Left renal cortex interstitium (tissue), 4 donors: ENCODE results near the gene CLCN5. TPM values are rescaled to one million over a fixed set of nuclear protein-coding genes. Genes with fewer than 3 reads are reported as not detected.

Experiments
- DNase-seq, 4 donors: peaks; one replicate each; pipeline ENCODE4 v3.0.0-alpha.2; 2013; ENCODE audit warnings: low read depth in 4 of 4, low spot score in 2 of 4, missing footprints in 1 of 4
- polyA plus RNA-seq, 4 donors: library from polyadenylated mRNA; unstranded; fragments of 120-200 nt; gene quantifications; one replicate each; pipeline ENCODE4 v1.2.1, GENCODE V29; 2013; ENCODE audit not compliant: insufficient read length in 4 of 4

The CLCN5 gene
- polyA plus RNA-seq, 4 donors, result 68.5 to 99.3 (median 80.5) TPM

- no peak for DNase-seq
Measured at GRCh38 chrX:50072110-50072509, 149.7 kb downstream of the CLCN5 start.

DNA sequence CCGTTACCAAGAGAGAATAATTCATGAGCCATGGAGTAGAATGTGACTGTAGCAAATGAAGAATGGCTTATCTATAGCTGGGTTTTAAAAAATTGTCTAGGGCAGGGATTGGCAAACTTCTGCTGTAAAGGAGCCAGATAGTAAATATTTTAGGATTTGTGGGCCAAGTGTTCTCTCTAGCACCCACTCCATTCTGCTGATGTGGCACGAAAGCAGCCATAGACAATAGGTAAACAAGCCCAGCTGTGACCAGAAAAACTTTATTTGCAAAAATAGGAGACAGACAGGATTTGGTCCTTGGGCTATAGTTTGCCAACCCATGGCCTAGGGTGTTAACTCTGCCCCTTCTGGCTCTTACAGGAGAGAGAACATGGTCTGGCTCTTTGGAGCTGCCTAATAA lies 151.2 kb downstream of the CLCN5 start:
- no peak for DNase-seq

DNA sequence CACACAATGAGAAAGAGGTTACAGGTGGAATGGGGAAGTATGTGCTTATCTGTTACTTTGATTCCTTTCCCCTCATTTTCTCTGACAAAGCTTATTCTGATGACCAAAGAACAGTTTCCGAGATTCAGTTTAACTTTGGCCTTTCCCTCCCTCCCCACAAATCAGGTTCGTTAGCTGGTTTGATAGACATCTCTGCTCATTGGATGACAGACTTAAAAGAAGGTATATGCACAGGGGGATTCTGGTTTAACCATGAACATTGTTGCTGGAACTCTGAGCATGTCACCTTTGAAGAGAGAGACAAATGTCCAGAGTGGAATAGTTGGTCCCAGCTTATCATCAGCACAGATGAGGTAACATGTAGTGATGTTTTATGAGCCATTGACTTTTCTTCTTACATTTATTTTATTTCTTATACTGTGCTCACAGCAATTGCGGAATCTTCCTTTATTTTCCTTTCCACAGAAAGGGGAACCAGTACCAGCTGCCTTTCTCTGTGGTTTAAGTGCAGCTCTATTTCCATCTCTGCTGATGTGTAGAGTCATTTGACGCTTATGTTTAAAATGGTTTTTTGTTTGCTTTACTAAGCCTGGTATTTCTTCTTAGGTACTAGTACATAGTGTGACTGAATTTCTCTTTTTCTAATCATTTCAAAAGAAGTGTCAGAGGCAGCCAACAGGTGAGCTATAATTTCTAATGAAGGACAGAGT lies 153.4 kb downstream of the CLCN5 start:
- DNase-seq, result no peak

GRCh38 chrX:50081282-50081889 lies 159.0 kb downstream of the CLCN5 start:
- no peak for DNase-seq

GRCh38 chrX:50082741-50083140 lies 160.3 kb downstream of the CLCN5 start:
- DNase-seq, result no peak

GRCh38 chrX:50088645-50089044 lies 166.2 kb downstream of the CLCN5 start:
- no peak for DNase-seq

DNA sequence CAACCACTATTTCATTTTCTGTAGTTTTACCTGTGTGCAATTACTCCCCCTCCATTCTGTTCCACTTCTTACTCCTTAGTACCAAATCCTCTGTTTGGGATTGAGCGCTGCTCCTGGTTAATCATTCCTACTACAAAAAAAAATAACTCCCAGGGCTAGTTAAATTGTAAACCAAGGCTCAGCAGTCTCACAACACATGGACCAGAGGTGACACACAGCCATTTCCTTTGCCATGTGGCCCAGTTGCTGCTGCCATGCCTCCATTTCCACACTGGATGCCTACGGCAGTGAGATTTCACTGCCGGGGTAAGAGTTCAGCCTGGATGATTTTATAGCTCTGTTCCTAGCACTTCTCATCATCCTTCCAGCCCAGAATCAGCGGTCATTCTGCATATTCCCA lies 171.2 kb downstream of the CLCN5 start:
- no peak for DNase-seq

- no peak for DNase-seq
Measured at GRCh38 chrX:50097071-50097470, 174.7 kb downstream of the CLCN5 start.

DNA sequence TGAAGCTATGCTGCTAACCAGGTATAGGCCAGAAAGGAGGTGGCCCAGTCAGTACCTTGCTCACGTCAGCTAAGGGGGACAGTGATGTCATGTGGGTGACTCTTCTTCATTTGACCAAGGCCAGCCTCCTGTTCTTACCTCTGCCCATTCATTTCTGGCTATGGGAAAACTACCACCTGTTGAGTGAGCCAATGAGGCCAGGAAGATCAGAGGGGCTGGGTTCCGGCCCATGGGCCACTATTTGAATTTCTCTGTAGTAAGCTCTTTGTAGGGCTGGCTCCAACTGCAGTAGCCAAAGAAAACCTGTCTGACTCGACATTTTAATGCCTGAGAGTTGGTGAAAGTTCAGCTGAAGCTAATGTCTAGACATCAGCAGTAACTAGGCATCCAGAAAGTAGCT lies 175.8 kb downstream of the CLCN5 start:
- no peak for DNase-seq

- no peak for DNase-seq
Measured at GRCh38 chrX:50098749-50099148, 176.4 kb downstream of the CLCN5 start.

DNA sequence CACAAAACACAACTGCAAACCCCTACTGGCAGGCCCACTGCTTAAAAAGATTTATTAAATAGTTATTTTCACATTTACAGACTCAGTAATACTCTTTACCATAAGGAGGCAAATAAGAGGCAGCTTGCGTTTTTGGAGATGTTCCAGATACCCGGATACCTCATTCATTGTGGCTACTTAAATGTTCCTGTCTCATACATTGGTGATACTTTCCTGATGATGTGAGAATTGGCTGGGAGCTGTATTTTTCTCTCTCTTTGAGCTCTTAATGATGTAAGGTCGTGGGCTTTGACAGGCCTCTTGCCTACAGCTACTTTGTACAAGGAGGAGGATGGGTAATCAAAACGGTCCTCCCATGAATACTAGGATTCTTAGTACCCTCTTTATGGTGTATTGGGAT lies 176.9 kb downstream of the CLCN5 start:
- DNase-seq, result no peak

GRCh38 chrX:50100188-50100587 lies 177.8 kb downstream of the CLCN5 start:
- DNase-seq, result peak in 1 of 4 donors; percentile 19

DNA sequence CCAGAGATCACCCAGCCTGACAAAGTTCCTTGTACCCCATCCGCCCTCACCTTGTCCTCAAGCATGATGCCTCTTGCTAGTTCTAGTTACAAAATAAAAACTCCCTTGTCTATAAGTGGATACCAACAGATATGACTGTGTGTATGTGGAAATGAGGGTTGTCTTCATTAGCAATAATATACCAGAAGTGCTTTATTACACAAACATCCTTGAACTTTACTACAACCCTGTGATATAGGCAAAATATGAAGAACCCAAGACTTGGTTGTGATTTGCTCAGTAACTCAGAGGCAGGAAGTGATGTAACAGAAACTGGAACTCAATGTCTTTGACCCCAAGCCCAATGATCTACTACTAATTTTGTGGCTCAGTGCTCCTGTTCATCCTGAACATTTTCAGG lies 180.8 kb downstream of the CLCN5 start:
- no peak for DNase-seq

DNA sequence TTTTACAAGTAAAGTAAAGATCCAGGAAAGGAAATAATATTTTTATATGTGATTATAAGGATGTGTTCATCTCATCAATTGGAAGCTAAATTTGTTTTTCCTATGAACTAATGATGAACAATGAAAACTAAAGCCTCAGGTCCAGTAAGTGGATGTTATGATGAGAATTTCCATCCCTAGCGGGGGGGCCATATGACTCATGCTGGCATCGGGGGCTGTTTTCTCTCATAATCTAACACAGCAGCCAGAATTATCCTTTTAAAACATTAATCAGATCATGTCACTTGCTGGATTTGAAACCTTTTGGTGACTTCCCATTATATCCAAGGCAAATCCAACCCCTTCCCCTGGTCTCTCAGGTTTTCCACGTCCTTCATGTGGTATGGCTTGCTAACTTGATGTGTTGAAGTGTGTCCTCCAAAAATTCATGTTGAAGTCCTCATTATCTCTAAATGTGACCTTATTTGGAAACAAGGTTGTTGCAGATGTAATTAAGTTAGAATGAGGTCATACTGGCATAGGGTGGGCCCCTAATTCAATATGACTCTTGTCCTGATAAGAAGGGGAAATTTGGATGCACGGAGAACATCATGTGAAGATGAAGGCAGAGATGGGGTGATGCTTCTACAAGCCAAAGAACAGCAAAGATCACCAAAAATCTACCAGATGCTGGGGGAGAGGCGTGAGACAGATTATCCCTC lies 181.6 kb downstream of the CLCN5 start:
- no peak for DNase-seq

DNA sequence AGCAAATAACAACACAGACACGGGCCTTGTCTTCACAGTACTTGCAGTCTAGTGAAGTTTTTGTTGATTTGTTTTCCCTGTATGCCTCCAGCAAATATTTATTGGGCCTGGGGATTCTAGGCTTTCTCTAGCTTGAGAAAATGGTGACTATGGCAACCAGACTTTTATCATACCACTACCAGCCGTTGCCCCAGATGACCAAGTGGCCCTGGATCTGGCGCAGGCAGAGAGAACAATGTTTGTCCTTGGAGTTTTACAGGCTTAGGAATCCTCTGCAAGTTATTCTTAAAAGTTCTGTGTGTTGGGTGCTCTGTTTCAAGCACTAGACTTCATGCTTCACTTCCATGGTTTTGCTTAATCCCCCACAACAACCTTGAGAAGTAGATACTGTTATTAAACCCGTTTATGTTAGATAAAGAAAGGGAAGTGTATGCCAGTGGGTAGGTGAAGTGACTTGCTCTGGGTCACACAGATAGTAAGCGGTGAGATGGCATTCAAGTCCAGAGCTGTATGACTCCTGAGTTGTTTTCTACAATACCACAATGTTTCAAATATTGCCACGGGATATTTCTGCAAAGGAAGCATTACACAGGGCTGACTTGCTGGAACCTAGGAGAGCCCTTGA lies 183.8 kb downstream of the CLCN5 start:
- no peak for DNase-seq

GRCh38 chrX:50107470-50107869 lies 185.1 kb downstream of the CLCN5 start:
- no peak for DNase-seq

GRCh38 chrX:50108264-50108663 lies 185.9 kb downstream of the CLCN5 start:
- DNase-seq, result no peak

DNA sequence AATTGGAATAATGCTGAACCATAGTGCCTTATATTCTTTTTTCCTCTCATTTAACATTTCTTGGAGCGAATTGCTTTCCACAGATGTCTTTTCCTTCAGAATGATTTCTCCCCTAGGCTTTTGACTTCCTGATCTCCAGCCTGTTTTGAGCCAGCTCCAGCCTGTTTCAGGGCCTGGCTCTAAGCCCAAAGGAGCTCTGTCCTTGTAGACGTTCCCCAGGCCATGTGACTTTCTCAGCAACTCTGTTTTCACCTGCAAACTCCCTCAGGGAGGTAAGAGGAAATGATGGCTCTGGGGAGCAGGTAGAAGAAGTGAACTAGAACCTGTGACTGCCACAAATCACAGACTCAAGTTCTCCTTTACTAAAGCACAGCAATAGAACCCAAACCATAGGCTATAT lies 189.3 kb downstream of the CLCN5 start:
- peak in 1 of 4 donors; percentile 10 for DNase-seq

- no peak for DNase-seq
Measured at GRCh38 chrX:50114113-50114512, 191.7 kb downstream of the CLCN5 start.

GRCh38 chrX:50115973-50116372 lies 193.6 kb downstream of the CLCN5 start:
- no peak for DNase-seq

- no peak for DNase-seq
Measured at GRCh38 chrX:50117476-50117875, 195.1 kb downstream of the CLCN5 start.
